Caki2 (cell line): ENCODE data around the gene EPDR1. TPM values are rescaled to one million over a fixed set of nuclear protein-coding genes. Genes with fewer than 3 reads are reported as not detected.

Source experiments
- total RNA-seq: library from RNA; depleted of rRNA; stranded (reverse); fragments of >200 nt; shearing (Covaris generic); gene quantifications from 2 replicates; pipeline ENCODE4 v1.2.3, GENCODE V29; 2014; ENCODE audit warnings: low replicate concordance; rRNA removed

EPDR1 gene
- total RNA-seq, 1 experiment from 2014 or later, result 250 TPM

Other genes starting within 250 kb of the EPDR1 start
- not detected in 2 replicates for gene GPR141, start 236.9 kb upstream of the EPDR1 start, total RNA-seq
- gene NME8, start 72.0 kb upstream of the EPDR1 start, total RNA-seq, result not detected in 2 replicates
- 19.2 and 19.4 TPM in 2 replicates for gene SFRP4, start 3.8 kb upstream of the EPDR1 start, total RNA-seq